ENCODE results near the gene FGF8.

Gene FGF8

DNA sequence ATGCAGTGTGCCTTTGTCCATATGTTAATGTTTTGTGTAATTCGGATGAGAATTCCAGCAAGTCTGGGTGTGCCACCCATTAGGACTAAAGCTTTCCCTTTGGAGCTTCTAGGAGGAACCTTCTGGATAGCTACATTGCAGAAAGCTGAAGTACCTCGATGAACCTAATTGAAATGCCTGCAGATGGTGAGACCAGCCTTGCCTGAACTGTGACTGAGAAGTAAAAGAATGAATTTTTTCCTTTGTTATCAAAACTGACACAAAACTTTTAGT lies 49.9 kb downstream of the FGF8 start:
- no peak for DNase-seq (ENCODE audit: low read depth in 3 of 3)

GRCh38 chr10:101725296-101726114 lies 50.4 kb downstream of the FGF8 start:
- no peak for DNase-seq (ENCODE audit: low read depth in 3 of 3)

GRCh38 chr10:101724446-101724845 lies 51.5 kb downstream of the FGF8 start:
- no peak for DNase-seq (ENCODE audit: low read depth in 3 of 3)

DNA sequence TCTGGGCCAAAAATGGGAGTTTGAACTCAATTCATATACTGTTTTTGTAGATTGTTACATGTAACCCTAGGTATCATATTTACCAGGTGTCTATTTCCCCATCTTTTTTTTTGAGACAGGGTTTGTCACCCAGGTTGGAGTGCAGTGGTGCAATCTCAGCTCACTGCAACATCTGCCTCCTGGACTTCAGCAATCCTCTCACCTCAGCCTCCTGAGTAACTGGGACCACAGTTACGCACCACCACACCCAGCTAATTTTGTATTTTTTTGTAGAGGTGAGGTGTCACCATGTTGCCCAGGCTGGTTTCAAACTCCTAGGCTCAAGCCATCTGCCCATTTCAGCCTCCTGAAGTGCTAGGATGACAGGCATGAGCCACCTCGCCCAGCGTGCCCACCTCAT lies 52.7 kb downstream of the FGF8 start:
- no peak for DNase-seq (ENCODE audit: low read depth in 3 of 3)

DNA sequence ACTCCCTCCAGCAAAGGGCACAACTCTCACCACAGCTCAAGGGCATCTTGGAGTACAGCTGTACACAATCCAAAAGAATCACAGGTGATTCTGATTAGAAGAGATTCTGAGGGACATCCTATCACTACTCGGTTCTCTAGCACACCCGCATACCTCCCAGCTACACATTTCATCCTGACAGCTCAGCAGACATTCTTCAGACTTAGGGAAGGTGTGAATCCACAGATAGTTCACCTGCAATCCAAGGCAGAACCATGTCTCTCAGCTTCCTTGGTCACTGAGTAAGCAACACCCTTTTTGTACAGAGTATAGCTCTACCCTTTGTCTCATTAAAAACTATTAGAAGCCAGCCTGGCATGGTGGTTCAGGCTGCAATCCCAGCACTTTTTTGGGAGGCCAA lies 54.1 kb downstream of the FGF8 start:
- DNase-seq (ENCODE audit: low read depth in 3 of 3): no peak

- no peak for DNase-seq (ENCODE audit: low read depth in 3 of 3)
These were observed 55.2 kb downstream of the FGF8 start for GRCh38 chr10:101720606-101721230.

Measured in stimulated activated CD4-positive, alpha-beta T cell treated with anti-CD3 and anti-CD28 coated beads, TNF-alpha, amount 100 ng/mL, for 48 hours (primary cell).